Measurements from ENCODE around the gene SEC61B.

Gene SEC61B

GRCh38 chr9:99265691-99266090 lies 43.6 kb downstream of the SEC61B start:
- no peak for DNase-seq (ENCODE audit: low read depth)
- H3K4me3 ChIP-seq (ENCODE audit: low read depth, low read length) = no peak overlapping the region
- TF ChIP-seq CTCF (IDR thresholded peaks at IDR 0.05; ENCODE audit: control insufficient read depth, extremely low read depth, insufficient read depth) = no peak

DNA sequence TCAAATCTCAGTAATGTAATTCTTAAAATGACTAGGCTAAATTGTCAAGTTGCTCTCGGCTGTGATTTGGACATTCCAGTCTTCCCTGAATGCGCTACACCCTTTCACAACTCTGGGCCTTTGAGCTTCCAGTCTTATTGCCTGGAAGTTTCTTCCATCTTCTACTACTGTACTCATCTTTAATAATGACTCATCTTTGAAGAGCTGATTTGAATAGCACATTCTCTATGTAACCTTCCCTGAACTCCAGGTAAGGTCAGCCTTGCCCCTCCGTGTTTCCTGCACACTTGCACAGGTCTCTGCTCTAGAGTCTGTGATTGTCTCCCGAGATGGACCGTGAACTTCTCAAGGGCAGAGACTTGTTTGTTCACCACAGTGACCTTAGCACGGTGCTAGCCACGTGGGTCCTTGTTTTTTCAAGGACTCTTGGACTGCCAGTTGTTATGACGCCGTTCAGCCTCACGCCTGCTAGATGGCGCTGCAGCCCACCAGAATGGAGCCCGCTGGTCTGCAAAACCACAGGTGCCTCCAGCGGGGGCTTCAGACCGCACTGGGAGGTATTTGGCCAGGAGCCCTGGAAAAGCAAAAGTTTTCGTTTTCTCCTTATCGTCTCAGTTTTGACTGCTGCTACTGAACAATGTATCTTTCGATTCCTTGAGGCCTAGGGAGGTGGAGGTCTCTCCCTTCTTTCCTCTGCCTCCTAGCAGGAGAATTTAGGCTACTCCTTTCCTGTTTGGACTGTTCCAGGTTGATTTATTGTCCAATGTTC lies 44.4 kb downstream of the SEC61B start:
- DNase-seq (ENCODE audit: low read depth) = peak; percentile 4
- H3K4me3 ChIP-seq (ENCODE audit: low read depth, low read length) = no peak overlapping the region
- TF ChIP-seq CTCF (IDR thresholded peaks at IDR 0.05; ENCODE audit: control insufficient read depth, extremely low read depth, insufficient read depth) = peak; percentile 64

DNA sequence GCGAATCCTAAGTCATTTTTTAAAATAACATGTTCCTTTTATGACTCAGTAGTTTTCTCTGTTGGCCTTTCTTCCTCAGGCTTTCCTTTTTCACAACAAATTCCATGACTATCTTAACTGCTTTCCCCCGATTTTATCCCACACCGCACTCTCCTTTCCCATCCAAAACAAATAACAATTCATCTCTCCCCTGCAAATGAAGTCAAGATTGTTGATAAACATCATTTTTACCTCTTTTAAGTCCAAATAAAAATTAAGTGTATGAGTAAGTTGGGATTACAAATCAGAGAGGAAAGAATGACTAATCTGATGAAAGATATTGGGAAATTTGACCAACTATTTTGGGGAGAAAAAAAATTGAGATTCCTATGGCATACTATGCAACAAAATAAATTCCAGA lies 47.3 kb downstream of the SEC61B start:
- no peak for TF ChIP-seq CTCF (IDR thresholded peaks at IDR 0.05; ENCODE audit: control insufficient read depth, extremely low read depth, insufficient read depth)
- DNase-seq (ENCODE audit: low read depth) = no peak

DNA sequence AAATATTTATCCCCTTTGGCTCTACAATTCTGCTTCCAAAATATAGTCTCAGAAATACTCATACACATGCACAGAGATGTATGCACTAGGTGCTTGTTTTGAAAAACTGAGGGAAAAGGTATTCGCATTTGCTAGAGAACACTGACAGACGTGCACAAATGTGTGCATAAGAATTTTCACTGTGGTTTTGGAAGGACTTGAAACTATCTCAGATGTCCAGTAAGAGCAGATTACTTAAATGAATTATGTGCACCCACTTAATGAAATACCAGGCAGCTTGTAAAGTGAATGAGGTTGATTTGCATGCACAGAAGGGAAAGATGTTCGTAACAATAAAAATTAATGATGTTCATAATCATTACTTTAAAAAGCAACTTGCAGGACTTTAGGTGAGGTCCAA lies 48.4 kb downstream of the SEC61B start:
- H3K4me3 ChIP-seq (ENCODE audit: low read depth, low read length) = no peak overlapping the region
- no peak for DNase-seq (ENCODE audit: low read depth)
- TF ChIP-seq CTCF (IDR thresholded peaks at IDR 0.05; ENCODE audit: control insufficient read depth, extremely low read depth, insufficient read depth) = no peak

More for the DNA sequence above, 47.3 kb downstream of the SEC61B start:
- H3K4me3 ChIP-seq (ENCODE audit: low read depth, low read length) = no peak overlapping the region

DNA sequence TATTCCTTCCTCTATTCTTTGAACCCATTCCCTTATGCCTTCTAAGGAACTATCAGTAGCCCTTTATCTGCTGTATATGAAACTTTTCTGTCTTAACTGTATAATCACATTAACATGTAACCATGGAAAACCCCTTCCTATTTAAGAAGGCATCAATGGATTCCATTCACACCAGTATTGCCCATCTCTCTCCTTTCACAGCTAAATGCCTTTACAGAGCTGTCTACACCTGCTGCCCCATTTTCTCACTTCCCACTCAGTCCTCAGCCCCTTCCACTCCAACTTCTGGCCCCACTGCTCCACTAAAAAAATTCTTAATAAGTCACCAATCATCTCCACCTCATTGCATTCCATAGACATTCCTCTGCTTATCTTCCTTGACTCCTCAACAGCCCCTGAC lies 50.8 kb downstream of the SEC61B start:
- no peak for TF ChIP-seq CTCF (IDR thresholded peaks at IDR 0.05; ENCODE audit: control insufficient read depth, extremely low read depth, insufficient read depth)
- H3K4me3 ChIP-seq (ENCODE audit: low read depth, low read length) = no peak overlapping the region
- DNase-seq (ENCODE audit: low read depth) = no peak

- no peak for DNase-seq (ENCODE audit: low read depth)
- no peak for TF ChIP-seq CTCF (IDR thresholded peaks at IDR 0.05; ENCODE audit: control insufficient read depth, extremely low read depth, insufficient read depth)
- H3K4me3 ChIP-seq (ENCODE audit: low read depth, low read length) = no peak overlapping the region
These were observed 51.9 kb downstream of the SEC61B start for GRCh38 chr9:99274016-99274415.

DNA sequence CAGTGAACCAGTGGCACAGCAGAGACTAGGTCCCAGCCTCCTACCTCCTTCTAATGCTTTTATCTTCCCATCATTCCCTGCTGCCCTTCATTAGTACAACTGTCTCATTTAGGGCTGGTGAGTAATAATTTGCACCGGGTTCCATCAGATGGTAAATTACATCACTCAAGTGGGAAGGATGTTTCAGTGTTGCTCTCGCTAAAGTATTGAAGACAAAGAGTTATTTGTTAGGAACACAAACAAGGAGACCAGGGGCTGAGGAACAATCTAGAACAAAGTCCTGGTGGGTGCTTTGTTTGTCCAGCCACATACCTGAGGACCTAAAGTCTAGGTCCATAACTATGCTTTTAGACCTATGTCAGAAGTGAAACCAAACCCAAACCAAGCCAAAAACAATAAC lies 52.4 kb downstream of the SEC61B start:
- no peak for TF ChIP-seq CTCF (IDR thresholded peaks at IDR 0.05; ENCODE audit: control insufficient read depth, extremely low read depth, insufficient read depth)
- no peak overlapping the region for H3K4me3 ChIP-seq (ENCODE audit: low read depth, low read length)
- no peak for DNase-seq (ENCODE audit: low read depth)

Measured in LNCaP clone FGC (cell line).